Prostate gland (tissue), 2 donors: ENCODE data around the gene MCU.
"Not testable (repeated sequence)": the region's sequence is repeated elsewhere in the genome, so short reads cannot be mapped to it uniquely, and the experiment has no call there.

ENCODE experiments used
- POLR2A ChIP-seq: fragments of 450-650 bp; IDR thresholded peaks from one replicate; pipeline ENCODE4 v1.6.1; 2016; ENCODE audit warnings: antibody characterized with exemption, mild to moderate bottlenecking
- POLR2AphosphoS5 ChIP-seq: sonication (generic); formaldehyde crosslinking; IDR thresholded peaks from one replicate; pipeline ENCODE4 v1.6.1; 2017; ENCODE audit warnings: antibody characterized with exemption
- TF ChIP-seq, protein P1 (sequence below), 4 experiments: fragments of 200-600 bp in 2 of 4; fragments of 450-650 bp in 2 of 4; sonication (generic) in 2 of 4; IDR thresholded peaks; 1 replicate in 3 of 4; 2 replicates in 1 of 4; pipeline ENCODE4 v1.5.1; 2016 to 2019; ENCODE audit warnings: antibody characterized with exemption in 4 of 4, mild to moderate bottlenecking in 2 of 4, moderate library complexity in 2 of 4

DNA sequence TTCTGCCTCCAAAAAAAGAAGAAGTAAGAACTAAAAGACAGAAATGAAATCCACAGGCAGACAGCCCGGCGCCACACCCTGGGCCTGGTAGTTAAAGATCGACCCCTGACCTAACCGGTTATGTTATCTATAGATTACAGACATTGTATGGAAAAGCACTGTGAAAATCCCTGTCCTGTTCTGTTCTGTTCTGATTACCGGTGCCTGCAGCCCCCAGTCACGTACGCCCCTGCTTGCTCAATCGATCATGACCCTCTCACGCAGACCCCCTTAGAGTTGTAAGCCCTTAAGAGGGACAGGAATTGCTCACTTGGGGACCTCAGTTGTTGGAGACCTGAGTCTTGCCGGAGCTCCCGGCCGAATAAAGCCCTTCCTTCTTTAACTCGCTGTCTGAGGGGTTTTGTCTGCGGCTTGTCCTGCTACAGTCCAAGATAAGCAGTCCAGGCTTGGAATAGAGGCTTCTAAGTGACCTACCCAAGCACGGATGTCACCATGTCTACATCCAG is 212.1 kb downstream of the MCU start:
- TF ChIP-seq, protein P1, sequence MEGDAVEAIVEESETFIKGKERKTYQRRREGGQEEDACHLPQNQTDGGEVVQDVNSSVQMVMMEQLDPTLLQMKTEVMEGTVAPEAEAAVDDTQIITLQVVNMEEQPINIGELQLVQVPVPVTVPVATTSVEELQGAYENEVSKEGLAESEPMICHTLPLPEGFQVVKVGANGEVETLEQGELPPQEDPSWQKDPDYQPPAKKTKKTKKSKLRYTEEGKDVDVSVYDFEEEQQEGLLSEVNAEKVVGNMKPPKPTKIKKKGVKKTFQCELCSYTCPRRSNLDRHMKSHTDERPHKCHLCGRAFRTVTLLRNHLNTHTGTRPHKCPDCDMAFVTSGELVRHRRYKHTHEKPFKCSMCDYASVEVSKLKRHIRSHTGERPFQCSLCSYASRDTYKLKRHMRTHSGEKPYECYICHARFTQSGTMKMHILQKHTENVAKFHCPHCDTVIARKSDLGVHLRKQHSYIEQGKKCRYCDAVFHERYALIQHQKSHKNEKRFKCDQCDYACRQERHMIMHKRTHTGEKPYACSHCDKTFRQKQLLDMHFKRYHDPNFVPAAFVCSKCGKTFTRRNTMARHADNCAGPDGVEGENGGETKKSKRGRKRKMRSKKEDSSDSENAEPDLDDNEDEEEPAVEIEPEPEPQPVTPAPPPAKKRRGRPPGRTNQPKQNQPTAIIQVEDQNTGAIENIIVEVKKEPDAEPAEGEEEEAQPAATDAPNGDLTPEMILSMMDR (IDR thresholded peaks at IDR 0.05) = not testable (repeated sequence)
- TF ChIP-seq POLR2AphosphoS5, POLR2A: not testable (repeated sequence)
